ENCODE results near the gene NACC2. TPM values are rescaled to one million over a fixed set of nuclear protein-coding genes. Genes with fewer than 3 reads are reported as not detected.

Gene NACC2
- total and polyA plus RNA-seq, 2 of the 8 experiments (the other 6 are each of a cell fraction or from before 2014, with no cell fraction given), result 8.3 to 14.0 TPM

GRCh38 chr9:135958485-135958884, 136.6 kb downstream of the NACC2 start (continued):
- TF ChIP-seq CHD7 (IDR thresholded peaks at IDR 0.05; ENCODE audit: insufficient replicate concordance, low read length) (no peak), CTCF (IDR thresholded peaks at IDR 0.05; ENCODE audit: control extremely low read depth in 1 of 3, insufficient read depth in 1 of 3, low read depth in 1 of 3, low read length in 3 of 3) (no peak), FOSL1 (IDR thresholded peaks at IDR 0.05; ENCODE audit: insufficient read depth, low read depth, low read length) (no peak), SP4 (IDR thresholded peaks at IDR 0.05; ENCODE audit: low read length) (no peak), SUZ12 (IDR thresholded peaks at IDR 0.05; ENCODE audit: low read length) (no peak), E2F6 (IDR thresholded peaks at IDR 0.05) (no peak), CTBP2 (IDR thresholded peaks at IDR 0.05; ENCODE audit: borderline replicate concordance, insufficient read depth, insufficient read length, low read length) (no peak), SRF (IDR thresholded peaks at IDR 0.05; ENCODE audit: low read depth, low read length) (no peak)
